HG02571 (cell line): ENCODE results near the gene TRIM10.
"Not testable (repeated sequence)": the region's sequence is repeated elsewhere in the genome, so short reads cannot be mapped to it uniquely, and the experiment has no call there.

ENCODE experiments used
- ATAC-seq: cut with Tn5 transposase; IDR thresholded peaks from one replicate; pipeline ENCODE4 v1.9.1; 2021; ENCODE audit warnings: mild to moderate bottlenecking, moderate library complexity; ENCODE audit not compliant: unreplicated experiment

TRIM10 gene

DNA sequence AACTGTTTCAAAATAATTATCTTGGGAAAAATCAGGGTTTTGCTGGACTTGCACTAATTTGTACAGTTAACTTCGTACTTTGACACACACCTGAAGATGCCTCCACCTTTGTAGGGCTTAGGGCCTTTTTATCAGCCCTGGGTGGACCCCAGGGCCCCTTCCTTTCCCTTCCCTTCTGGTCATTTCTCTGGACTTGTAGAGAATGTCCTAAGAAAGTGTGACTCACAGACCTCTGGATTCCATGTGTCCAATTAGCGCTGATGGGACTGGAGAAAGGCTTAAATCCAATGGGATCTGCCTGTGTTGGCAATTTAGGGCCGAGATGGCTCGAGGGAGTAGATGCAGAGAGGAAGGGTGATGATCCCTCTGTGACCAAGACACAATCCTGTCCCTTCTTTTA is 11.7 kb upstream of the TRIM10 start:
- ATAC-seq: no peak

DNA sequence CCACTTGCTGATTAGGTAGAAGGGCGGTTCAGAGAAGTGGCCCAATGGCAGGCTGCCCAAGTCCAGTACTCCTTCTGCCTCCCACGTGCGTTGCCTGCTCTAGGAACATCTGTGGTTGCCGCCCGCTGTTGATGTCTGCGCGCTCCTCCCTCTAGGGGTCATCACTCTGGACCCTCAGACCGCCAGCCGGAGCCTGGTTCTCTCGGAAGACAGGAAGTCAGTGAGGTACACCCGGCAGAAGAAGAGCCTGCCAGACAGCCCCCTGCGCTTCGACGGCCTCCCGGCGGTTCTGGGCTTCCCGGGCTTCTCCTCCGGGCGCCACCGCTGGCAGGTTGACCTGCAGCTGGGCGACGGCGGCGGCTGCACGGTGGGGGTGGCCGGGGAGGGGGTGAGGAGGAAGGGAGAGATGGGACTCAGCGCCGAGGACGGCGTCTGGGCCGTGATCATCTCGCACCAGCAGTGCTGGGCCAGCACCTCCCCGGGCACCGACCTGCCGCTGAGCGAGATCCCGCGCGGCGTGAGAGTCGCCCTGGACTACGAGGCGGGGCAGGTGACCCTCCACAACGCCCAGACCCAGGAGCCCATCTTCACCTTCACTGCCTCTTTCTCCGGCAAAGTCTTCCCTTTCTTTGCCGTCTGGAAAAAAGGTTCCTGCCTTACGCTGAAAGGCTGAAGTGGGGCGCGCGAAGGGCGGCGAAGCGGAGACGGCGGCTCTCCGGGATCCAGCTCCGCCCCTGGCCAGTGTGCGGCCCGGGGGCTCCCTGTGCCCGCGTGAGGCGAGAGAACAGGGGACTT is 10.9 kb upstream of the TRIM10 start:
- no peak for ATAC-seq

GRCh38 chr6:30169658-30170614 is 8.9 kb upstream of the TRIM10 start:
- no peak for ATAC-seq

GRCh38 chr6:30168741-30169140 is 7.7 kb upstream of the TRIM10 start:
- no peak for ATAC-seq

GRCh38 chr6:30167101-30167500 is 6.1 kb upstream of the TRIM10 start:
- no peak for ATAC-seq

- ATAC-seq: not testable (repeated sequence)
Measured at GRCh38 chr6:30165238-30165637, 4.2 kb upstream of the TRIM10 start.

- ATAC-seq: no peak
Measured at GRCh38 chr6:30164714-30165113, 3.7 kb upstream of the TRIM10 start.

GRCh38 chr6:30163918-30164654 is 3.1 kb upstream of the TRIM10 start:
- no peak for ATAC-seq

GRCh38 chr6:30163090-30163917 is 2.3 kb upstream of the TRIM10 start, which contains the start of gene TRIM15:
Gene TRIM15, plus strand, starts transcription at chr6:30163546. Its CDS starts 139 bp downstream, at chr6:30163685.
- ATAC-seq: no peak

DNA sequence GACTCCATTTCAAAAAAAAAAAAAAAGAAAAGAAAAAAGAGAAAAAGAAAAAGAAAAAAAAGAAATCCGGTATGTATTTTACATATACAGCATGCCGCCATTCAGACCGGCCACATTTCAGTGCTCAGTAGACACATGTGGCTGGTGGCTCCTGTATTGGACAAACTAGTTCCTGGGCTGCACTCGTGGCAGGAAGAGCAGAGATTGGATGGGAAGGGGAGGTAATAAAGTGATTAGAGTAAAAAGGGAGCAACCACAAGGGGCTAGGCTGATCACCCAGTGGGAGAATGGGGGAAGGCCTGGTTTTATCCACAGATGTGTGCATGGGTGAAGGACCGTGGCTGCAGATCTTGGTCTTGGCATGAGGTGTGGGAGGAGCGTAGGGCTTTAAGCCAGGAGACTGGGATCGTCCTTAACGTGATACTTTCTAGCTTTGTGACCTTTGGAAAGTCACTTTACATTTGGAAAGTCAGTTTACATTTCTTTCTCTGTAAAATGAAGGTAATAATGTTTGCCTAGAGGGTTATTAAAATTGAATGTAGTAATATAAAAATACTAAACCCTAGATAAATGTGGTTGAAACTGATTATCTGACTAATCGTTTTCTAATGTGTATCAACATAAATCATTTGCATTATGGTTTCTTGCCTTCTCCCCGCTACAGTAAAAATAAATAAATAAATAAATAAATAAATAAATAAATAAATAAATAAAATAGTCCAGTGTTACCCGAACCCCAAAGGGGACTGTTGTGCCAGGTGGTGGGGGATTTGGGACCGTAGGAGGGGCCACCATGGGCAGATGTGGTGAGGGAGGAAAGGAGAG is 1.5 kb upstream of the TRIM10 start:
- no peak for ATAC-seq

DNA sequence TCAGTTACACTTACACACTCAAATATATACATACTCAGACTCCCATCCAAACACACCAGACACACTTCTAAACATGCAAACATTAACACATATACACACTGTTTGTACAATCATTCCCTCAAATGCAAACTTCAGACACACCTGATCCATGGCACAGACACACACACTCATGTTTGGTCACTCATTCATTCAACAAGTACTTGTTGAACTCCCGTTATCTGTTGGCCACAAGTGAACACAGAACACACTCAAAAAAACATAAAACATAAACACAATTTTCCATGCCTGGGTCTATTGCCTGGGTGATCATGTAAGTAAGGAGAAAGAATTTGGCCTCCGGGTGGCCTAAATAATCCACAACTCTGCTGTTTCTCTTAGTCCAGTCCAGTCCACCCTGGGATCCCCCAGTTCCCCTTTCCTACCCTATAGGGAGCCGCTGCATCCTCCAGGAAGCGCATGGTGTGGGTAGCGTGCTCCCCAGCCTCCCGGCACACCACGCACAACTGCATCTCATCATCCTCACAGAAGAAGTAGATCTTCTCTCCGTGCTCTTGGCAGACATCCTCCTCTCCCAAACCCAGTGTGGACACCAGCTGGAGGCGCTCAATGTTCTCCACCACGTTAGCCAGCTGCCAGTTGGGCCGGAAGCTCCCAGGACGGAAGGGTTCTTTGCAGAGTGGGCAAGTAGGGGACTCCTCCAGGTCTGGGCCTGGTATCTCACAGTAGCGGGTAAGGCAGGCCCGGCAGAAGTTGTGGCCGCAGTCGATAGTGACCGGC is 815 bp downstream of the TRIM10 start:
- no peak for ATAC-seq

DNA sequence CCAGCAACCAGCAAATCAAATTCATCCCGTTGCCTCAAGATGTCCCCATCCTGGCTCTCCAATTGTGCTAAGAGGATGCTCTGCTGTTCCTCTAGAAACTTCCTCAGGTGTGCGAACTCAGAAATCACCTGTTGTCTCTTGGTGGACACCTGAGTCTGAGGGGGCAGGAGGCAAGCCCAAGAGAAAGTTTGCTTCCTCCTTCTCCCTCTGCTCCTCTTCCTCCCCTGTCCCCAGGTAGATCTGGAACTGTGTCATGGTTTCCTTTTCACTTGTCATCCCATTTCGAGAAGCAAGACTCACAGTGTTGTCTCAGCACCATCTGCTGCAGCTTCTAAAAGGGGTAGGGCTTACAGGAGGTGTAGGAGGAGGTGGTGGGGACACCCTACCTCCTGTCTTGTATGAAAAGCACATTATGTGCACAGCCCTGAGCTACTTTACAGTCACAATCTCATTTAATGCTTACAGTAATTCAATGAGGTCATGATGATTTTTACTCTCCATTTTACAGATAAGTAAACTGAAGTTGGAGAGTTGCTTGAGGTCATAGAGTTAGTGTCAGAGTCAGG is 2.5 kb downstream of the TRIM10 start:
- ATAC-seq: no peak

GRCh38 chr6:30157999-30158398 is 3.0 kb downstream of the TRIM10 start:
- no peak for ATAC-seq

DNA sequence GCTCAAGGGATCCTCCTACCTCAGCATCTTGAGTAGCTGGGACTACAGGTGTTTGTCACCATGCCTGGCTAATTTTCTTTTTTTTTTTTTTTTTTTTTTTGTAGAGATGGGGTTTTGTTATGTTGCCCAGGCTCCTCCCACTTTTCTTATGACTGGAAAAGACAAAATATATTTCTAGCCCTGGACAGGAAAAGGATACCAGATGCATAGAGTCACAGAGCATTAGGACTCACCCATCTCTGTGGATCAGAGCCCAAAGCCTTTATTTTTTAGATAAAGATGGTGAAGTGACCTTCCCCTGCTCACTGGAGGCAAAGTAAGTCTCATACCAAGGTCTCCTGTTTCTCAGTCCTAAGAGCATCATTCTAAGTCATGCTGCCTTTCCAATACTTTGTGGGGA is 3.4 kb downstream of the TRIM10 start:
- ATAC-seq: no peak

- no peak for ATAC-seq
Measured at GRCh38 chr6:30156774-30157173, 4.2 kb downstream of the TRIM10 start.

DNA sequence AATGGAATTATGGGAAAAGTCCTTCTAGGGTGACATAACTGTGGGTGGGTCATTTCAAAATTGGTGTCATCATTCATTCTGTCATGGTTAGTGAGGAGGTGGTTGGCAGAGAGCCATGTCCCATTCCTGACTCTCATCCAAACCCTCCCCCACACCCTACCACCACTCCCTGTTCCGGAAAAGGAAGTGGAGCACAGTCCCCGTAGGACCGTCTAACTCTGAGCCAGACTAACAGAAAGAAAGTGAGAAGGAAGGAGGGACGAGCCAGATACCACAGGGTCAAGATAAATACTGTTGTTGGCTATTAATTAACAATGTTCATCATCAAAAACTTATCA is 4.8 kb downstream of the TRIM10 start:
- no peak for ATAC-seq

GRCh38 chr6:30155520-30156261 is 5.3 kb downstream of the TRIM10 start:
- no peak for ATAC-seq
